ENCODE data around the gene PHAX. TPM values are rescaled to one million over a fixed set of nuclear protein-coding genes. Genes with fewer than 3 reads are reported as not detected.

The PHAX gene
- total and polyA plus RNA-seq, 2 experiments from 2014 or later = 57.0 to 65.0 TPM

GRCh38 chr5:126651013-126651577 lies 50.3 kb downstream of the PHAX start:
- H3K79me2 ChIP-seq = no peaks in the 10 kb centered on the region
- 56% methylated on average over 1 of the region's 1 CpG for WGBS (ENCODE audit: low lambda C conversion rate, missing lambda C conversion rate)
- no peak overlapping the region for H3K4me2 ChIP-seq
- no peaks in the 10 kb centered on the region for H3K27me3 ChIP-seq
- no peaks in the 10 kb centered on the region for H3K36me3 ChIP-seq (replicated peaks; ENCODE audit: insufficient read depth, low read depth)
- H4K20me1 ChIP-seq (ENCODE audit: insufficient read depth, poor library complexity, severe bottlenecking) = no peaks in the 10 kb centered on the region
- no peak overlapping the region for H3K27ac ChIP-seq
- no peak for DNase-seq (ENCODE audit: low spot score)
- H3K4me3 ChIP-seq = no peak overlapping the region
- H3K9me3 ChIP-seq (ENCODE audit: low read depth) = no peaks in the 10 kb centered on the region
- peaks cover 4% of the 10 kb centered on the region for H3K4me1 ChIP-seq (ENCODE audit: insufficient read depth)
- TF ChIP-seq CTCF (IDR thresholded peaks at IDR 0.05; ENCODE audit: poor library complexity) = no peak
- no peak for TF ChIP-seq EZH2phosphoT487 (IDR thresholded peaks at IDR 0.05; ENCODE audit: low read depth, severe bottlenecking, unreplicated experiment)
- no peak for TF ChIP-seq EZH2 (IDR thresholded peaks at IDR 0.05; ENCODE audit: borderline replicate concordance)
- no peak overlapping the region for H2AFZ ChIP-seq
- H3K9me2 ChIP-seq (replicated peaks; ENCODE audit: insufficient read depth) = no peaks in the 10 kb centered on the region

GRCh38 chr5:126656401-126657007 lies 55.8 kb downstream of the PHAX start:
- 1% methylated on average over 5 of the region's 5 CpGs for WGBS (ENCODE audit: low lambda C conversion rate, missing lambda C conversion rate)
- no peaks in the 10 kb centered on the region for H3K9me3 ChIP-seq (ENCODE audit: low read depth)
- H3K27ac ChIP-seq = no peak overlapping the region
- no peaks in the 10 kb centered on the region for H3K27me3 ChIP-seq
- H3K4me2 ChIP-seq = no peak overlapping the region
- no peaks in the 10 kb centered on the region for H3K36me3 ChIP-seq (replicated peaks; ENCODE audit: insufficient read depth, low read depth)
- TF ChIP-seq CTCF (IDR thresholded peaks at IDR 0.05; ENCODE audit: poor library complexity) (peak; percentile 95), EZH2phosphoT487 (IDR thresholded peaks at IDR 0.05; ENCODE audit: low read depth, severe bottlenecking, unreplicated experiment) (no peak), EZH2 (IDR thresholded peaks at IDR 0.05; ENCODE audit: borderline replicate concordance) (no peak)
- DNase-seq (ENCODE audit: low spot score) = peak; percentile 60
- H4K20me1 ChIP-seq (ENCODE audit: insufficient read depth, poor library complexity, severe bottlenecking) = no peaks in the 10 kb centered on the region
- H3K79me2 ChIP-seq = no peaks in the 10 kb centered on the region
- no peak overlapping the region for H3K4me3 ChIP-seq
- no peaks in the 10 kb centered on the region for H3K4me1 ChIP-seq (ENCODE audit: insufficient read depth)
- no peaks in the 10 kb centered on the region for H3K9me2 ChIP-seq (replicated peaks; ENCODE audit: insufficient read depth)
- no peak overlapping the region for H2AFZ ChIP-seq

GRCh38 chr5:126658561-126658960 lies 57.8 kb downstream of the PHAX start:
- TF ChIP-seq EZH2 (IDR thresholded peaks at IDR 0.05; ENCODE audit: borderline replicate concordance) (no peak), CTCF (IDR thresholded peaks at IDR 0.05; ENCODE audit: poor library complexity) (no peak), EZH2phosphoT487 (IDR thresholded peaks at IDR 0.05; ENCODE audit: low read depth, severe bottlenecking, unreplicated experiment) (no peak)
- Histone ChIP-seq H3K36me3 (replicated peaks; ENCODE audit: insufficient read depth, low read depth) (no peaks in the 10 kb centered on the region), H3K9me2 (replicated peaks; ENCODE audit: insufficient read depth) (no peaks in the 10 kb centered on the region), H3K4me2 (no peak overlapping the region), H3K9me3 (ENCODE audit: low read depth) (no peaks in the 10 kb centered on the region), H3K4me3 (no peak overlapping the region), H3K4me1 (ENCODE audit: insufficient read depth) (no peaks in the 10 kb centered on the region), H4K20me1 (ENCODE audit: insufficient read depth, poor library complexity, severe bottlenecking) (no peaks in the 10 kb centered on the region), H3K79me2 (no peaks in the 10 kb centered on the region), H2AFZ (no peak overlapping the region), H3K27ac (no peak overlapping the region), H3K27me3 (no peaks in the 10 kb centered on the region)
- WGBS (ENCODE audit: low lambda C conversion rate, missing lambda C conversion rate) = 35% methylated on average over 5 of the region's 5 CpGs
- peak; percentile 10 for DNase-seq (ENCODE audit: low spot score)

Data from hepatocyte (in vitro differentiated cells).